HCT116 (cell line): Measurements from ENCODE around the gene MRPS34.

Source experiments
- EZH2 ChIP-seq: fragments of 200-600 bp; sonication (generic); IDR thresholded peaks from 2 replicates; pipeline ENCODE4 v1.6.1; 2017; ENCODE audit warnings: antibody characterized with exemption, mixed run types
- POLR2A ChIP-seq: IDR thresholded peaks from 2 replicates; pipeline ENCODE4 v1.7.0; 2011; ENCODE audit warnings: borderline replicate concordance; ENCODE audit not compliant: insufficient read depth, insufficient read length; ENCODE audit errors: extremely low read depth
- ZNF274 ChIP-seq: fragments of 200-500 bp; sonication (Bioruptor generic); IDR thresholded peaks from 2 replicates; pipeline ENCODE4 v1.6.1; 2014; ENCODE audit warnings: mild to moderate bottlenecking, low read depth, low read length, inconsistent platforms
- TF ChIP-seq, protein P1 (sequence below), 3 experiments: fragments of 200-600 bp in 1 of 3; sonication (generic) in 1 of 3; IDR thresholded peaks in 2 of 3; conservative IDR thresholded peaks in 1 of 3; 2 replicates each; pipeline ENCODE4 v1.5.1; 2012 to 2017; ENCODE audit warnings: low read depth in 2 of 3, low read length in 2 of 3, antibody characterized with exemption in 1 of 3, borderline replicate concordance in 1 of 3, control low read depth in 1 of 3, mild to moderate bottlenecking in 1 of 3, mixed read lengths in 1 of 3, mixed run types in 1 of 3, moderate library complexity in 1 of 3; ENCODE audit not compliant: insufficient read depth in 1 of 3

DNA sequence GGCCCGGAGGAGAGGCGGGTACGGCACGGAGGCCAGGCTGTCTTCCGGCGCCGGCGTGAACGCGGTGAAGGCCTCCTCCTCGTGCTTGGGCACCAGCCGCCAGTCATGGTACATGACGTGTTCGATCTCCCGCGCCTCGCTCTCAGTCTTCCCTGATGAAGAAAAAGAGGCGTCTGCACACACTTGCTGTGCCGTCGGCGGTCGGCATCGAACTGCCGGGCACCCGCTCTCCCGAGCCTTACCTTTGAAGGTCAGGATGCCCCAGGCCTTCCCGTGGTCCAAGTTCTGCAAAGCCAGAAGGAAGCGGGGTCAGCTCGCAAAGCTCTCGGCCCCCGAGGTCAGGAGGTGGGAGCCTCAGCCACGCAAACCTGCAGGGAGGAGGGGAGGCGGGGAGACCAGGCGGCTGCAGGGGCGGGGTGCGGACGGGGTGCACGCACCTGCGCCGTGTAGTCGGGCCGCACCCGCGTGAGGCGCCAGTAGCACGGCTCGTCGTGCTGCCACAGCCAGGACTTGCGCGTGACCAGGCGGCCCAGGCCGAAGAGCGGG is 499 bp downstream of the MRPS34 start, which contains the start of gene EME2:
- TF ChIP-seq, protein P1, sequence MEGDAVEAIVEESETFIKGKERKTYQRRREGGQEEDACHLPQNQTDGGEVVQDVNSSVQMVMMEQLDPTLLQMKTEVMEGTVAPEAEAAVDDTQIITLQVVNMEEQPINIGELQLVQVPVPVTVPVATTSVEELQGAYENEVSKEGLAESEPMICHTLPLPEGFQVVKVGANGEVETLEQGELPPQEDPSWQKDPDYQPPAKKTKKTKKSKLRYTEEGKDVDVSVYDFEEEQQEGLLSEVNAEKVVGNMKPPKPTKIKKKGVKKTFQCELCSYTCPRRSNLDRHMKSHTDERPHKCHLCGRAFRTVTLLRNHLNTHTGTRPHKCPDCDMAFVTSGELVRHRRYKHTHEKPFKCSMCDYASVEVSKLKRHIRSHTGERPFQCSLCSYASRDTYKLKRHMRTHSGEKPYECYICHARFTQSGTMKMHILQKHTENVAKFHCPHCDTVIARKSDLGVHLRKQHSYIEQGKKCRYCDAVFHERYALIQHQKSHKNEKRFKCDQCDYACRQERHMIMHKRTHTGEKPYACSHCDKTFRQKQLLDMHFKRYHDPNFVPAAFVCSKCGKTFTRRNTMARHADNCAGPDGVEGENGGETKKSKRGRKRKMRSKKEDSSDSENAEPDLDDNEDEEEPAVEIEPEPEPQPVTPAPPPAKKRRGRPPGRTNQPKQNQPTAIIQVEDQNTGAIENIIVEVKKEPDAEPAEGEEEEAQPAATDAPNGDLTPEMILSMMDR (IDR thresholded peaks at IDR 0.05 in 2 of 3, conservative IDR thresholded peaks at IDR 0.05 in 1 of 3; ENCODE audit: borderline replicate concordance in 1 of 3, insufficient read depth in 1 of 3, low read depth in 2 of 3, low read length in 2 of 3), result no peak
- no peak for TF ChIP-seq EZH2
- TF ChIP-seq POLR2A, result no peak
- TF ChIP-seq ZNF274, result no peak
